Suppressor macrophage (primary cell): Measurements from ENCODE around the gene BSN.
A peak's percentile ranks its signal among the peaks of the same experiment; 100 is the strongest.
"Not testable (repeated sequence)": the region's sequence is repeated elsewhere in the genome, so short reads cannot be mapped to it uniquely, and the experiment has no call there.

Source experiments
- DNase-seq, 4 experiments: peaks; one replicate each; pipeline ENCODE4 v3.0.0-alpha.2; 2020 to 2022

Gene BSN

DNA sequence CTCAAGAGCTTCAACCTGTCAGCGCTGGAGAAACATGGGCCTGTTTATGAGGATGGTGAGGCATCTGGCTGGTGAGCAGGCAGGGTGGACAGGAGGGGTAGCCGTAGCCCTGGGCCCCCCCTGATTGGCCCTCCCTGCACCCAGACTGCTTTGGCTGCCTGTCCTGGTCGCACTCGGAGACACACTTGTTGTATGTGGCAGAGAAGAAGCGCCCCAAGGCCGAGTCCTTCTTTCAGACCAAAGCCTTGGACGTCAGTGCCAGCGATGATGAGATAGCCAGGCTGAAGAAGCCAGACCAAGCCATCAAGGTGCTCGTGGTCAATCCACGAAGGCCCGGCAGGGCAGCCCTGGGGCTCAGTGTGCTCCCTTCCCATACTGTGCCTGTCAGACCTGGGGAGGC, 121.6 kb downstream of the BSN start:
- no peak for DNase-seq

DNA sequence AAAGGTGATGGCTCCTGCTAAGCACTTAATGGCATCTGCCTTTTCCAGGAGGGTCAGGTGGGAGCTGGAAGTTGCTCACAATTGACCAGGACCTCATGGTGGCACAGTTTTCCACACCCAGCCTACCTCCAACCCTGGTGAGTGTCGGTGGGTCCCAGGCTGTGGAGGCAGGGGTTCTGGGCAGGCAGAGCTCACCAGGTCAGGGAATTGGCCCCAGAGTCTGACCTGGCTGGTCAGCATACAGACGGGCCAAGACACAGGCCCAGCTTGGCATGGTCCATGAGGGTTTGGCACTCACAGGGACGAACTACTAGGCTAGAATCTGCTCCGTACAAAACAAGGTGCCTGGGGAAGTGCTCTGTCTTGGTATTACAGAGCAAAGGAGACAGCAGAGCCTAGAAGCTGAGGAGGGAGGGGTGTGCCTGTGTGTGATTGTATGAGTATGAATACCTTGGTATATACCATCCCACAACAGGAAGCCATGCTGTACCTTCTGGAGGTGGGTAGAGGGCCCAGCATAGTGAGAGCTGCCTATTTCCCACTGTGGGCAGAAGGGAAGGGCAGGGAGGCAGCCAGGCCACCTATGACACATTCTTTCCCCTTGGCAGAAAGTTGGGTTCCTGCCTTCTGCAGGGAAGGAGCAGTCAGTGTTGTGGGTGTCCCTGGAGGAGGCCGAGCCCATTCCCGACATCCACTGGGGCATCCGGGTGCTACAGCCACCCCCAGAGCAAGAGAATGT, 126.4 kb downstream of the BSN start:
- DNase-seq = no peak

DNA sequence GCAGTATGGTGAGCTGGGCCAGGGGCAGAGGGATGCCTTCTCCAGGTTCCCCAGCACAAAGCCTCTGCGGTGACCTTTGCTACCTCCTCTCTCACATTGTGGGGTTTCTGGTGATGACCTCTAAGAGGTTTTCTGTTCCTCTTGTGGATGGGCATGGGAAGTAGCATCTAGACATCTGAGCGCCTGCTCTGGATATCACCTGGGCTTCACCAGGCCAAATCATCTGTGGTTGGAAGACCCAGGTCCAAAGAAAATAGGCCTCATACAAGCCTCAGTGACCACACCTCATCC, 126.9 kb downstream of the BSN start:
- no peak for DNase-seq

DNA sequence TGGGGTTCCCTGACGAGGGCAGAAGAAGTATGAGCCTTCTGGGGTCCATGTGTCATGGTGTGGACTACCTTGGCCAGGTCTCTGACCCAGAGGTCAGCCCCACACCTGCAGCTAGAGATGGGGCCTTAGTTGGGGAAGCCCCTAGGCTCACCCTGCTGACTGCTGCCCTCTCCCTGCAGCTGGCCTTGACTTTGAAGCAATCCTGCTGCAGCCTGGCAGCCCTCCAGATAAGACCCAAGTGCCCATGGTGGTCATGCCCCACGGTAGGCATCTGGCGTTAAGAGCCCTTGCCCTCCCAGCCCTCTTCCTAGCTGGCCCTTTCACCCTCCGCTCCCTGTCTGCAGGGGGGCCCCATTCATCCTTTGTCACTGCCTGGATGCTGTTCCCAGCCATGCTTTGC, 127.3 kb downstream of the BSN start:
- DNase-seq = no peak

DNA sequence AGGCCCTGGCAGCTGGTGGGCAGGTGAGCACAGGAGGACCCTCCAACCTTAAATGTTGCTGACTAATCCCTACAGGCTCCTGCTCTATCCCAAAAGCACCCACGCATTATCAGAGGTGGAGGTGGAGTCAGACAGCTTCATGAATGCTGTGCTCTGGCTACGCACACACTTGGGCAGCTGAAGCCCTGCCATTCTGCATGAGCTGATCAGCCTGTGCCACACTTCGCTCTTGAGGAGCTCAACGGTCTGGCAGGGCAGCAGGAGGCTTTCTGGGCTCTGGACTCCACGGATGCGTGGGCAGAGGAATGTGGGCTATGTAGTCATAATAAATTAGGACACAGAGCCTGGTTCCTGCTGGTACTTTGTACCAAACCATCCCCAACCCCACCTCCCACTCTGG, 128.9 kb downstream of the BSN start:
- DNase-seq = no peak

DNA sequence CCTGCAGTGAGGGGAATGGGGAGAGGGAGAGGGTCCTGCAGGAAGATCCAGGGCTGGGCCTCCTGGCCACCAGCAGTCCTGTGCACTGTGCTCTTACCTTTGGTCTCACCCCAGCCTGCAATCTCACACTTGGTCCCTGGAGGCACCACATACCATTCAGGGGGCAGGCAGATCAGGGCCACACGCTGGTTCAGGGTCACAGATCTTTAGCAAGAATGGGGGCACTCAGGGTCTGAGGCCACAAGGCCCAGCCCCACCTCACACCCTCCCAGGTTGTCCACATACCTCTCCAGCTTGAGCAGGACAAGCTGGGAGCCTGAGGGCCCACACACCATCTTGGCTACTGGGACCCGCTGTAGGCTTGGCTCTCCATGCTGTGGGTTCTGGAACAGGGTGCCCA, 130.2 kb downstream of the BSN start:
- DNase-seq = not testable (repeated sequence)

DNA sequence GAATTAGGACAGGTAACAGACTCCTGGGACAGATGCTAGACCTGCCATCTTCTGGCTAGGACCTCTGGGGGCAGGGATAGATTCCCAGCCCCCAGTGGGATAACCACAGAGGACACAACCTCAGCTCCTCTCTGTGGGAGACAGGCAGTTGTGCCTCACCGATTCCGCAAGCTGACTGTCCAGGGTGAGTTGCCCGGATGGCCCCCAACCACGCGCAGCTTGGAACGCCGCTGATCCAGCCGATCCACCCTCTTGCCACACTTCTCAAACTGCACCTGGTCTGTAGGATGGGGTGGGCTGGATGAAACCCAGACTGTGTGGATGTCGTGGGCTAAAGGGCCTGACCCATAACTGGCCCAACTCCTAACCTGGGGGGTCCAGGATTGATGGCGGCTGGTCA, 130.8 kb downstream of the BSN start:
- not testable (repeated sequence) for DNase-seq

DNA sequence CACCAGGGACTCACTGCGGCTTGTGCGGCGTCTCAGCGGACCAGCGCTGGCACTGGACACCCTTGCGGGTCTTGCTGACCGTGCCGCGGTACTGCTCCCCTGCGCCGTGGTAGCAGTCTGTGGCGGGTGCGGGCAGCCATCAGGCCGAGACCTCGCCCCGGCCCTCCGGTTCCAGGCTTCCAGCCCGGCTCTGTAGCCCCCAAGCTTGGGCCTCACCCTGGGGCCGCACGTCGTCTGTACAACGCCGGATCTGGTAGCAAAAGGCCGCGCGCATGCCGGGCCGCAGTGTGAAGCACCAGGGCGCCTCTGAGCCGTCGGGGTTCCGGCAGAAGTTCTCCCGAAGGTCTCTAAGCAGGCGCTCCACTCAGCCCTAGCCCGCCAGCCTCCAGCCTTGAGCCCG, 131.6 kb downstream of the BSN start:
- peak in 2 of 4 experiments; percentile 7 to 20 for DNase-seq

DNA sequence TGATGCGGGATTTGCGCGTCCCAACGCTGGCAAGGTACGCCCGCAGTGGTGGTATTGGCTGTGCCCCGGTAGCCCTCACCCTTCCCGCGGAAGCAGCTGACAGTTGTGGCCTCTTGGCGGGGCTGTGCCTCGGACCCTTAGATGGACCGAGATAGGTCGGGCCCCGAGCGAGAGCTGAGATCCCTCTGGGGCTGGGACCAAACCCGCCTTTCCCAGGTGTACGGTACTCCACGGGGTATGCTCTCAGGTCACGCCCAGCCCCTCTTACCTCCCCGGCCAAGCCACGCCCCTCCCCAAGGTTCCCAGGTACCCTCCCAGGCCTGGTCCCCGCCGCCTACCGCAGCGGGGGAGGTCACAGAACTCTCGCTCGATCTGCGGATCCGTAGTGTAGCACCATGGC, 132.1 kb downstream of the BSN start:
- DNase-seq = not testable (repeated sequence)

DNA sequence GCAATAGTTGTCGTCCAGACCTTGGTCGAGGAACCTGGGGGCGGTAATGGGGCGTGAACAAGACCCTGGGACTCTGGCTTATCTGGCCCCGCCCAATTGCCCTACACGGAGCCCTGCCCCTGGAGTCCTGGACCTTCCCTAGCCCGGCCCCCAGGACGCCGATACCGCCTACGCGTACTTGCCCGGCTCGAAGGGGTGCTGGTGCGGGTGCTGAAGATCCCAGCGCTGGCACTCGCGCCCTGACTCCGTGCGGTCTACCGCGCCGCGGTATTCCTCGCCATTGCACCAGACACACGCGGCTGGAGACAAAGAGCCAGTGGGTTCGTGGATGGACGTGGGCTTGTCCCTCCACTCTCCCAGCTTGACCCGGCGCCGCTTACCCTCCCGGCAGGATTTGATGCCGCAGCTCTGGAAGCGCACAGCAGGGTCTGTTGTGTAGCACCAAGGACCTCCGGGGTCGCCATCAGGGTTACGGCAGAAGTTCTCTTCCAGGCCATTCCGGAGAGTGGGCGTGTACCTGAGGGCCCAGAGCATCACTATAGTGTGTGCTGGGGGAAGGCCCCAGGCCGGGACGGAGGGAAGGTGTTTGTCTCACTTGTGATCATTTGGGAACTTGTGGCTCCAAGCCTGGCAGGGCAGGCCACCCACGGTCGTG, 132.6 kb downstream of the BSN start:
- peak; percentile 40 to 74 (median 57) for DNase-seq

DNA sequence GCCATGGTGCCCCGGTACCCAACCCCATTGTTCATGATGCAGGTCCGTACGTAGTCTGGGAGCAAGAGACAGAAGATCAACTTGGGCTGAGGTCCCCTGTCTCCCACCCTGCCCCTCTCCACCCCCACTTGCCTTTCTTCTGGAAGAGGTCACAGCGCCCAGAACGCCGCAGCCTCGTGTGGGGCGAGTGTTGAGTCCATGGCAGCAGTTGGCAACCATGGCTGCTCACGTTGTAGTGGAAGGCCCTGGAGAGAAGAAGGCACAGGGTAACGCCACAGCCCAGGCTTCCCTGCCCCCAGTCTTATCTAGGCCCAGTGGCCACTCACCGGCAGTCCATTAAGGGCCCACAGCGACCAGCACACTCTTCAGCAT, 133.1 kb downstream of the BSN start:
- DNase-seq = not testable (repeated sequence)

DNA sequence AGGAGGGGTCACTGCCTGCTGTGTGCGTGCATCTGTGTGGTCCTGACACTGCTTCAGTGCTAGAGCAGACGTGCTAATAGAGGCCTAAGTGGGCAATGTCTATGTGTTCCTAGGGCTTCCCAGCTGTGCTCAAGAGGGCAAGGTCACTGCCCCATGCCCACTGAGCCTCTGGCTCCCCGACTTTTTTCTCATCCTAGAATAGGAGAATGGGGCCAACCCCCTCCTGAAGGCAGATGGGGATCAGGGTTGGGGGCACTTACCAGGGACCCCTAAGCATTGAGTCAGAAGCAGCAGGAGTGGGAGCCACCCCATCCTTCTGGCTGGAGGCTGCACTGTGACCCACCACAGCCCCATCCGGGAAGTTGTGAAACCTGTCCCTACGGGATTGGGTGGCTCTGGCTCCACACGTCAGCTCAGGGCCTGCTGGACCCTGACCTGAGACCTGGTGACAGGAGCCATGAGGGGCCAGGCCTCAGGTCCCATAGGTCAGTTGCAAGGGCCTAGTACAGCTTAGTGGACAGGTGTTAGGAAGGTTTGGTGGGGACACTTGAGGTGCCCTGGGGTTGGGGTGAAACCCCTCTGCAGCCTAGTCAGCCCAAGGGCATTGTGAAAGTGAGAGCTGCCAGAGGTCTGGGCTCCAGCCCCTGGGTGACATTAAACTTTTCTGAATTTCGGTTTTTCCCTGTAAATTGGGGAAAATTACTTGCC, 134.2 kb downstream of the BSN start:
- not testable (repeated sequence) for DNase-seq

DNA sequence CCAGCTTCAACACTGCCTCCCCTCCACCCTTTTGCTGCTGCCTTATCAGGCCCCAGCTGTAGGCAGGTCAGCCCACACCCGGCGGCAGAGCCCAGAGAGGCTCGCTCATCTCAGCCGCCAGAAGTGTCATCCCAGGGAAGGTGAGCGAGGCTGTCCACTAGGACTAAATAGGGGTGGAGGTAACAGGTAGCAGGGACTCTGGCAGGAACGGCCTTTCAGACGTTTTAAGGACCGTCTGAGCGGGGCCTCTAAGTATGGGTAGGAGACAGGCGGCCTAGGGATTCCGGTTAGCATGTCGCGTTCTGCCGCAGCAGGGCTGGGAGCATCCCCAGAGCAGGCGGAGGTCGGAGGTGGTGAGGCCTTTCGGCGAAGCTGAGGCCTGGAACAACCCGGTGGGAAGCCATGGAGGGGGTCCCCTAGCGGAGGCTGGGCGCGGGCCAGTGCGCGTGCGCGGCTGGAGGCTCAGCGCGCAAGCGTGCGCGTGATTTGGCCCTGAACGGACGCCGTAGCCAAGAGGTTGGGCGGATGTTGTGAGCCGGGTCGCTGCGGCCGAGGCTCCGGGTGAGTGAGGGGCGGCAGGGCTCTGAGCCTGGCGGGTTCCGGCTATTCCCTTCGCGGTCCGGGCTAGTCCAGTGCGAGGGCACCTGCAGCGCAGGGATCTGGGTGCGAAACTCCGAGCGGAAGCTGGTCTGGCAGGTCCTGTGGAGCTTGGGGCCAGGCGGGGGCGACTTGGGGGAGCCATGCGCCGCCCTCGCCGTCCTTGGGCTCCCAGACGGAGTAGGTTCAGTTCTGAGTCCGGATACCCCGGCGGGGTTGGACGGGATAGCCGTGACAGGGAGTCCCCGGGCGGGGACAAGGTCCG, 135.0 kb downstream of the BSN start, which contains the start of the genes MST1 and RNF123:
Gene MST1, minus strand, starts transcription at position 429 of the 862 bp plus-strand sequence. CDS start 783 bp downstream, outside the sequence.
Gene RNF123, plus strand, starts transcription at position 512 of the 862 bp plus-strand sequence. CDS start 1,609 bp downstream, outside the sequence.
- peak; percentile 92 to 97 (median 94) for DNase-seq

DNA sequence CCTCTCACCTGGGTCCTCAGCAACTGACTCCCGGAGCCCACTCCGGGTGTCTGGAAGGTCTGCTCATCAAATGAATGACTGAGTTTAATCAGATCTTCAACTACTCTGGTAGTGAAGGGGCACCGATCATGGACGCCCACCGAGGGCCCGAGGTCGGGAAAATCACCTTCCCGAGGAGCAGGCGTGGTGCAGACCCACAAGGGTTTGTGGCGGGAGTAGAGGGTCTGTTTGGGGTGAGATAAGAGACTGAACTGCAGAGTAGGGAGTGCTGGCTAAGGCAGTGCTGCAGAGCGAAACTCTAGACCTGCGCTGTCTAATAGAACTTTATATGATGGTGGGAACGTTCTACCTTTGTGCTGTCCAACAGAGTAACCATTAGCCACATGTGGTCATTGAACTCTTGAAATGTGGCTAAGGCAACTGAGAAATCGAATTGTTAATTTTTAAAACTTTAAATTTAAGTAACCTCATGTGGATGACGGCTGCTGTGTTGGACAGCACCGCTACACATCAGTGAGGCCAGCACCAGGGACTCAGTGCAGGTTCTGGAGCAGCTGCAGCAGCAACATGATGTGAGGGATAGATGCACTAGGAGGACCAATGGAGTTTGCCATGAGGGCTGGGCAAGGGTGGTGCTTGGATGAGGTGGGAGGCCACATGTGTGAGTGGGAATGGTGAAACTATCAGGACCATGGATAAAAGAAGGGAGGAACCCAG, 135.8 kb downstream of the BSN start:
- DNase-seq = not testable (repeated sequence)

DNA sequence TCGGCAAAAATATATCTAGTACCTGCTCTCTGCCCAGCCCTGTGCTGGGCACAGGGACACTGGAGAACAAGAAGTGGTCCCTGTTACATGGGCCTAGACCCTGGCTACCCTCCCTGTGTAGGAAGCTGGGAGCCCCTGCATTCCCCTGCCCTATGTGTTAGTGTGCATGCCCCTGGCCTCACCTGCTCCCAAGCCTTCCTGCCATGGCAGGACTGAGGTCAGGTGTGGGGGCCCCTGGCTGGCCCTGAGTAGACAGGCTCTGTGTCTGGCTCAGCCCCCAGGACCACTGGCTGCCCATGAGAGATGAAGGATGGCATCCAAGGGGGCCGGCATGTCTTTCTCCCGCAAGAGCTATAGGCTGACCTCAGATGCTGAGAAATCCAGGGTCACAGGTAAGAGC, 136.6 kb downstream of the BSN start:
- DNase-seq = not testable (repeated sequence)

DNA sequence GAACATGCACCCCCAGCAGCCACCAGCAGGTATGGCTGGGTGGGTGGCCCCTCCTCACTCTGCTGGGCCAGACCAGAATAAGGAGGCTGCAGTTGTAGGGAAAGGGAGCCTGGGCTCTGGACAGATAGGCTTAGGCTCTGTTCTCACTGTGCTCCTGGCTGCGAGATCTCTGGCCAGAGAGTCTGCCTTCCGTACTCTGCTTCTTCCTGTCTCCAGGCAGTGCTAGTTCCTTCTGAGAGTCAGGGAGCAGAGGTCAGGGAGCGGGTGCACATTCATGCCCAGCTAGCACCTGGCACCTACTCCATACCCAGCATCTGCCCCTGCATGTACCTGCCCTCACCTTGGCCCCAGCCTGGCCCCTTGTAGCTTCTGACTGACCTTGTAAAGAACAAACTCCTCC, 137.2 kb downstream of the BSN start:
- DNase-seq = not testable (repeated sequence)

DNA sequence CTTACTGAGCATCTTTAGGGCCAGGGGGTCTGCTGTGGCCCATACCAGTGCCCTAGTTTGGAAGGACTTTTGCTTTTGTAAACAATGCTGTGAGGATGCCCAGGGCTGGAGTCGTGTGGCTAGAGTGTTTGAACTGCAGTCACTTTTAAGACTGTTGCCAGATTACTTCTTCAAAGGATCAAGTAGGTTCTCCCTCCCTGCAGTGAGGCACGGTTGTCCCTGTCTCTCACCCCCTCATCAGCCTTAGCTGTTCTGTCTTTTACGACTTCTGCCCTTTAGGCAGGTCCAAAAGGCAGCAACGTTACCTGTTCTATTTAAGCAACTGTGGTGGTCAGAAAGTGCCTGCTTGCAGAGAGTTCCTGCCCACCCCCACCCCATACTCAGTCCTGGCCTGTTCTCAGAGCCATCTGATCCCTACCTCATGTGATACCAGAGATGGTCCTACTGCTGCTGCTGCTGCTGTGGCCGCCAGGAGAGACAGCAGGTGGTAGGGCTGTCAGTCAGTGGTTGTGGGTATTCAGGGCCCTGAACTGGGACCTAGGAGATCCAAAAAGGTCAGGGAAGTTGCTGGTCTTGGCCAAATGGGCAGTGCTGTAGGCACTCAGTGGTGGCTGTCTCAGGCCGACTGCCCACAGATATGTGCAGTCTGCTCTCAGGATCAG, 140.3 kb downstream of the BSN start:
- not testable (repeated sequence) for DNase-seq

DNA sequence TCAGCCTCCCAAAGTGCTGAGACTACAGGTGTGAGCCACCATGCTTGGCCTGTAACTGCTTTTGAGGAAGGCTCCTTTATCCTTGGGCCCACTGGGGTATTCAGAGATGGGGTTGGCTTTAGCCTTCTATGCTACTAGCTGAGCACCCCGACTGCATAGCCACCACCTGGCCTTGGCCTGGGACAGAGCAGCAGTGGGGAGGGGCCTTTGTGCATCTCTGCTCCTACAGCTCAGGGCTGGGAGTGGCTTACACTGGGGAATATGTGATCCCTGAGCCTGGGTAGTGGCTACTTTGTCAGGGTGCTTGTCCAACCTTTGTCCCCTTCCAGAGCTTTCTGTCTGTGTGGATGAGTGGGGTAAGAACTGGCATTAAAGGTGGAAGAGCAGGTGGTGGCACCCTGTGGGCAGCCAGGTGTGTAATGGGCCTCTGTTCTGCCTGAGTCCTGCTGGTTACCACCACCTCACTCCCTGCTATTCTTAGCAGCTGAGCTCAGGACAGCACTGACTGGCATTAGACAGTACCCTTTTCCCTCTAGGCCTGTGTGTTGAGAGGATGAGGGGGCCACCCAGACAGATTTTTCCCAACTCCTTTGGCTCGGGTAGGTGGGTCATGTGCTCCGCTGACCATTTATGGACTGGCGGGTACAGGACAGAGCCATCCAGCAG, 141.2 kb downstream of the BSN start:
- not testable (repeated sequence) for DNase-seq

DNA sequence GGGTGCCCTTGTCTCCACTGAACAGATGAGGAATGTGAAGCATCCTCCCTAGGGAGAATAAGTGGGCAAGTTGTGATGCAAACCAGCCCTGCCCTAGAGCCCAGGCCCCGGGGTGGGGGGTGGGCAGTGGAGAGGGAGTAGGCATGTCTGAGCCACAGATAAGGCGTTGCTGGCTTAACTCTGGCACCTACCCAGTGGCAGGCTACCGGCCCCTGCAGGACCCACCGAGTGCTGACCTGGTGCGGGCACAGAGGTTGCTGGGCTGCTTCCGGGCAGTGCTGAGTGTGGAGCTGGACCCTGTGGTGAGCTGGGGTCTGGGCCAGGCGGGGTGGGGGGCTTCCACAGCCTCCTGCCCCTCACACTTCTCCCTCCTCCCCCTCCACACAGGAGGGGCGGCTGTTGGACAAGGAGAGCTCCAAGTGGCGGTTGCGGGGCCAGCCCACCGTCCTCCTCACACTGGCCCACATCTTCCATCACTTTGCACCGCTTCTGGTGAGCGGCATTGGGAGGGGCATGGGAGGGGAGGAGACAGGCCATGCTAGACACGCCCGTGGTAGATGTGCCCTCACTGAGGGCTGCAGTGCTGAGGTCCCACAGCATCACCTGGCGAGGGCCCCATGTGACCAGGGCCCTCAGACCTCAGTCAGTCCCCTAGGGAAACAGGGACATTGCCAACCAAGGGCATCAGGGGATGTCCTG, 145.2 kb downstream of the BSN start:
- DNase-seq = no peak

DNA sequence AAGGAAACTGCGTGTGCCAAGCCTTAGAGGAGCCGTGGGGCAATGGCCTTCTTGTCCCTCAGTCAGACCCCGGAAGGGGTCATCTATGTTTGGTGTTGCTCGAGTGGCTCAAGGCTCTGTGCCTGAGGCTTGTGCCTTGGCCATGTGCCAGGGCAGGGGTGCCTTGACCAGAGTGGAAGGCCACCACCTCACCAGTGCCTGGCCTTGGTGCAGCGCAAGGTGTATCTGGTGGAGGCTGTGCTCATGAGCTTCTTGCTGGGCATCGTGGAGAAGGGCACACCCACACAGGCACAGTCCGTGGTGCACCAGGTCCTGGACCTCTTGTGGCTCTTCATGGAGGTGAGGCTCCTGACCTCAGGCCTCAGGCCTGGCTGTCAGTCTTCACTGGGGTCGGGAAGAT, 145.7 kb downstream of the BSN start:
- DNase-seq = no peak
